Mesenchymal stem cell (in vitro differentiated cells and primary cell): ENCODE data around the gene ZBTB3.
A peak's percentile ranks its signal among the peaks of the same experiment; 100 is the strongest.

Source experiments
- DNase-seq: peaks from one replicate; pipeline ENCODE4 v3.0.0-alpha.2; 2013
- H2AFZ ChIP-seq: one replicate; pipeline ENCODE4 v1.6.1; 2013; ENCODE audit warnings: low read depth, mild to moderate bottlenecking, control low read depth, inconsistent platforms, low read length, moderate library complexity
- H2AK5ac ChIP-seq: 2 replicates; pipeline ENCODE4 v1.6.1; 2013; ENCODE audit warnings: low read length, moderate library complexity, mild to moderate bottlenecking, inconsistent platforms; ENCODE audit not compliant: severe bottlenecking
- H2BK120ac ChIP-seq: one replicate; pipeline ENCODE4 v1.6.1; 2013; ENCODE audit warnings: low read depth, mild to moderate bottlenecking, inconsistent platforms, low read length, moderate library complexity
- H2BK12ac ChIP-seq, 2 experiments: one replicate each; pipeline ENCODE4 v1.6.1; 2013; ENCODE audit warnings: inconsistent platforms in 2 of 2, low read length in 2 of 2, mild to moderate bottlenecking in 2 of 2, moderate library complexity in 2 of 2, control low read depth in 1 of 2
- H2BK15ac ChIP-seq: one replicate; pipeline ENCODE4 v1.6.1; 2013; ENCODE audit warnings: mild to moderate bottlenecking, low read depth, inconsistent platforms; ENCODE audit not compliant: poor library complexity, severe bottlenecking
- H2BK5ac ChIP-seq: 2 replicates; pipeline ENCODE4 v1.6.1; 2013; ENCODE audit warnings: low read depth, mild to moderate bottlenecking, low read length, control low read depth, inconsistent platforms; ENCODE audit not compliant: poor library complexity, severe bottlenecking
- H3K14ac ChIP-seq, 2 experiments: one replicate each; pipeline ENCODE4 v1.6.1; 2013; ENCODE audit warnings: inconsistent platforms in 2 of 2, low read length in 2 of 2, control low read depth in 1 of 2, mild to moderate bottlenecking in 1 of 2, moderate library complexity in 1 of 2
- H3K18ac ChIP-seq, 2 experiments: one replicate each; pipeline ENCODE4 v1.6.1; 2013; ENCODE audit warnings: inconsistent platforms in 2 of 2, low read length in 2 of 2, control low read depth in 1 of 2, low read depth in 1 of 2, mild to moderate bottlenecking in 1 of 2
- H3K23ac ChIP-seq, 2 experiments: one replicate each; pipeline ENCODE4 v1.6.1; 2013; ENCODE audit warnings: inconsistent platforms in 2 of 2, low read length in 2 of 2, mild to moderate bottlenecking in 2 of 2, moderate library complexity in 2 of 2, control low read depth in 1 of 2
- H3K27ac ChIP-seq: 2 replicates; pipeline ENCODE4 v1.5.1; 2013; ENCODE audit warnings: mild to moderate bottlenecking, moderate library complexity, low read length, control low read depth, inconsistent platforms; ENCODE audit not compliant: poor library complexity, severe bottlenecking
- H3K27me3 ChIP-seq, 2 experiments: 2 replicates each; pipeline versions ENCODE4 v1.6.1 to v1.7.0; 2013; ENCODE audit warnings: low read length in 2 of 2, mild to moderate bottlenecking in 2 of 2, moderate library complexity in 2 of 2, control low read depth in 1 of 2, inconsistent platforms in 1 of 2; ENCODE audit not compliant: control insufficient read depth in 1 of 2, insufficient read depth in 1 of 2
- H3K36me3 ChIP-seq, 2 experiments: 2 replicates each; pipeline versions ENCODE4 v1.6.1 to v1.7.0; 2013; ENCODE audit warnings: low read length in 2 of 2, control low read depth in 1 of 2, inconsistent platforms in 1 of 2, low read depth in 1 of 2, mild to moderate bottlenecking in 1 of 2; ENCODE audit not compliant: insufficient read depth in 2 of 2, control insufficient read depth in 1 of 2
- H3K4ac ChIP-seq, 2 experiments: one replicate each; pipeline ENCODE4 v1.6.1; 2013; ENCODE audit warnings: inconsistent platforms in 2 of 2, low read length in 2 of 2, mild to moderate bottlenecking in 2 of 2, moderate library complexity in 2 of 2, control low read depth in 1 of 2, low read depth in 1 of 2
- H3K4me1 ChIP-seq: 2 replicates; pipeline ENCODE4 v1.6.1; 2013; ENCODE audit warnings: low read depth, low read length, control low read depth; ENCODE audit not compliant: control insufficient read depth, insufficient read depth
- H3K4me2 ChIP-seq: 2 replicates; pipeline ENCODE4 v1.6.1; 2013; ENCODE audit warnings: low read length, mild to moderate bottlenecking, inconsistent platforms; ENCODE audit not compliant: poor library complexity, severe bottlenecking
- H3K4me3 ChIP-seq, 2 experiments: 2 replicates each; pipeline versions ENCODE4 v1.5.1 to v1.7.0; 2013; ENCODE audit warnings: low read length in 2 of 2, mild to moderate bottlenecking in 2 of 2, control low read depth in 1 of 2, low read depth in 1 of 2; ENCODE audit not compliant: insufficient read depth in 1 of 2
- H3K79me1 ChIP-seq: replicated peaks from 2 replicates; pipeline ENCODE4 v1.6.1; 2013; ENCODE audit warnings: mild to moderate bottlenecking, control low read depth, low read length, inconsistent platforms; ENCODE audit not compliant: poor library complexity, severe bottlenecking
- H3K9ac ChIP-seq: 2 replicates; pipeline ENCODE4 v1.7.0; 2013; ENCODE audit warnings: mild to moderate bottlenecking, low read length, moderate library complexity
- H3K9me3 ChIP-seq: 2 replicates; pipeline ENCODE4 v1.7.0; 2013; ENCODE audit warnings: mild to moderate bottlenecking, low read length; ENCODE audit not compliant: control insufficient read depth
- H4K8ac ChIP-seq: one replicate; pipeline ENCODE4 v1.6.1; 2013; ENCODE audit warnings: inconsistent platforms, mild to moderate bottlenecking, low read length, moderate library complexity
- H4K91ac ChIP-seq: one replicate; pipeline ENCODE4 v1.6.1; 2013; ENCODE audit warnings: mild to moderate bottlenecking, low read length, inconsistent platforms
- WGBS: methylation state at CpG from one replicate; pipeline ENCODE4 v1.1.7; 2013; ENCODE audit warnings: mixed read lengths; 5-methylcytosine and 5-hydroxymethylcytosine counted together

ZBTB3 gene

DNA sequence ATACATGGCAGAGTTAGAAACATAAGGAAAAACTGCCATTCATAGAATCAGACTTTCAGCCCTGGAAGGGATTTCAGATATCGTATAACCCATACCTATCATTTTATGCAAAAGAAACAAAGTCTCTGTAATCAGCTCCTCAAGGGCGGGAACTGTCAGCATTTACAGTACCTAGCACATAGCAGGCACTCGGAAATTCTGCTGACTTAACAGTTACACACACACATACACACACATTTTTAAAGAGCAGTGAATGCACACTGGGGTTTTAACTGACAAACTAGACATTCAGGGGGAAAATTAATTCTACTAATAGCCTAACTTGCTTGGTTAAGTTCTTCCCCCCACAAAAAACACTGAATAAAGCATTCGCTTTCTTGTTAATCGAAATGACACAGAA lies 37.8 kb downstream of the ZBTB3 start:
- no peak overlapping the region for H3K4me2 ChIP-seq
- H2BK12ac ChIP-seq = no peak overlapping the region
- H3K27me3 ChIP-seq = no peaks in the 10 kb centered on the region
- no peaks in the 10 kb centered on the region for H3K9me3 ChIP-seq
- H3K4ac ChIP-seq = no peak overlapping the region
- H2AK5ac ChIP-seq = no peak overlapping the region
- DNase-seq = no peak
- no peak overlapping the region for H3K27ac ChIP-seq
- H4K91ac ChIP-seq = no peak overlapping the region
- peaks cover 58 to 94% of the 10 kb centered on the region in 2 experiments for H3K36me3 ChIP-seq
- no peak overlapping the region for H3K14ac ChIP-seq
- H3K9ac ChIP-seq = no peak overlapping the region
- peaks cover 13% of the 10 kb centered on the region for H3K79me1 ChIP-seq
- H2BK120ac ChIP-seq = no peak overlapping the region
- no peak overlapping the region for H2AFZ ChIP-seq
- H2BK5ac ChIP-seq = no peak overlapping the region
- H2BK15ac ChIP-seq = no peak overlapping the region
- peaks cover 11% of the 10 kb centered on the region for H3K4me1 ChIP-seq
- H4K8ac ChIP-seq = no peak overlapping the region
- no peak overlapping the region for H3K23ac ChIP-seq
- no peak overlapping the region for H3K18ac ChIP-seq
- no peak overlapping the region for H3K4me3 ChIP-seq
- 93% methylated on average over 5 of the region's 5 CpGs for WGBS

DNA sequence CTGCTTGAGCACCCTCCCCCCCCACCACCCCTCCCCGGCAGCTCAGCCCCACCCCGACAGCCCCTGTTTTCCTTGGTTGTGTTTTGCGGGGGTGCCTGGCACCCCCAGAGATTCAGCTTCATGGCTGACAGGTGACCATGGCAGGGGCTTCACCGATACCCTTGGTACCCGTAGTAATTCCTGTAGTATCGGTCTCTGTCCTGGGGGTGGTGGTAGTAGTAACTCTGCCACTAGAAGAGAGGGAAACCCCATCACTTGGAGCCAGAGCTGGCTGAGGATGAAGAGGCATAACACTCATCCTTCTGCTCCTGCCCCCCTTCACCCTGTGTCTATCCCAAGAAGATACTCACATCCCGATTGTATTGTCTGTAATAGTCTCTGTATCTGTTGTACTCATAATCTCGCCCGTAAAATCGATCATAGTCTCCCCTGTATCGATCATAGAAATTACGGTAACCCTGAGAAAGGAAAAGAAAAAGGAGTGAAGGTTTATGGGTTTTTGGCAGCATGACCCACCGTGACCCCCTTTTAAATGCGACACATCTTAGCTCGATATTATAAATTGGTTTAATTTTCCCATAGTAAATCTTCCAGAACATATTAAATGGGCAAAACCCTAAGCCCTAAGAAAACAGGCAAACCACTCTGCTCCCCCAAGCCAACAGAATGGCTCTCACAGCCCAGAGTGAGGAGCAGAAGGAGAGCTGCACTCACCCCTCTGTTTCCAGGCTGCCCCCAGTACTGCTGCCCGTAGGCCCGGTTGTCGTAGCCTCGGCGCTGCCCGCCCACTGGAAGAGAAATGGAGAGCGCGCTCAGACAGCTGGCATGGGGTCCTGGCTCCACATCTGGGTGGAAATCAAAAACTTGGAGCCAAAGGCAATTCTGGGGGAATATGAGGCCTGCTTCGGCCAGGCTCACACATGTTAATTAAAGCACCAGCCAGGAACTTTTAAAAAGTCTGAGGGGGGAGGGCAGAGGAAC lies 38.5 kb downstream of the ZBTB3 start:
- peaks cover 11% of the 10 kb centered on the region for H3K4me1 ChIP-seq
- H2AK5ac ChIP-seq = peak overlapping the region; percentile 28
- H2AFZ ChIP-seq = no peak overlapping the region
- peaks cover 64 to 92% of the 10 kb centered on the region in 2 experiments for H3K36me3 ChIP-seq
- no peak overlapping the region for H3K4me3 ChIP-seq
- no peak overlapping the region for H2BK15ac ChIP-seq
- H3K79me1 ChIP-seq = peaks cover 13% of the 10 kb centered on the region
- H3K27me3 ChIP-seq = no peaks in the 10 kb centered on the region
- no peak overlapping the region for H3K9ac ChIP-seq
- whole genome bisulfite sequencing = 99% methylated on average over 21 of the region's 24 CpGs
- no peaks in the 10 kb centered on the region for H3K9me3 ChIP-seq
- H4K8ac ChIP-seq = no peak overlapping the region
- H3K14ac ChIP-seq = no peak overlapping the region
- H3K4ac ChIP-seq = no peak overlapping the region
- no peak overlapping the region for H3K23ac ChIP-seq
- H2BK5ac ChIP-seq = no peak overlapping the region
- H2BK120ac ChIP-seq = no peak overlapping the region
- H4K91ac ChIP-seq = no peak overlapping the region
- no peak overlapping the region for H2BK12ac ChIP-seq
- no peak overlapping the region for H3K18ac ChIP-seq
- H3K4me2 ChIP-seq = no peak overlapping the region
- H3K27ac ChIP-seq = no peak overlapping the region
- DNase-seq = no peak

DNA sequence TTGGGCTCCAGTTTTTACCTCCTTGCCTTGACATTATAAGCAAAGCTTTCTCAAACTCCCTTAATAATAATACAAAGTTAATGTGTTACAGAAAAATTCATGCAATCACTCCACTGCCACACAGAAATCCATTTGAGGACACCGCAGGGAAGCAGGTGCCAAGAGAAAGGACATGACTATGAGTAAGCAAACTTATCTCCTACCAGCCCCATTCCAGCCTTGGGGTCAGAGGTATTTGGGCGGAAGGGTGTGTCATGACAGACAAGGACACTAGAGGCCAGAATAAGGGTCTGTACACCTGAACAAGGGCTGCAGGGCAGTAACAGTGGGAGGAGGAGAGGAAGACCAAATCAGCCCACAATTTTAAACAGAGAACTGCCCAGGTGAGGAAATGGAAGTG lies 40.6 kb downstream of the ZBTB3 start:
- no peak for DNase-seq
- H2BK15ac ChIP-seq = no peak overlapping the region
- H3K9me3 ChIP-seq = no peaks in the 10 kb centered on the region
- H3K4ac ChIP-seq = no peak overlapping the region
- H2AFZ ChIP-seq = no peak overlapping the region
- peak overlapping the region; percentile 76 for H3K27ac ChIP-seq
- H3K14ac ChIP-seq = no peak overlapping the region
- H3K18ac ChIP-seq = no peak overlapping the region
- H3K23ac ChIP-seq = no peak overlapping the region
- H3K27me3 ChIP-seq = no peaks in the 10 kb centered on the region
- H3K9ac ChIP-seq = peak overlapping the region; percentile 33
- no peak overlapping the region for H2BK5ac ChIP-seq
- no peak overlapping the region for H4K91ac ChIP-seq
- peaks cover 24% of the 10 kb centered on the region for H3K4me1 ChIP-seq
- 100% methylated on average over 1 of the region's 2 CpGs for WGBS
- H3K4me2 ChIP-seq = peak overlapping the region; percentile 36
- H3K36me3 ChIP-seq = peaks cover 55 to 78% of the 10 kb centered on the region in 2 experiments
- no peak overlapping the region for H2BK12ac ChIP-seq
- no peak overlapping the region for H2AK5ac ChIP-seq
- no peak overlapping the region for H4K8ac ChIP-seq
- H3K4me3 ChIP-seq = no peak overlapping the region
- H3K79me1 ChIP-seq = peaks cover 14% of the 10 kb centered on the region
- H2BK120ac ChIP-seq = no peak overlapping the region

DNA sequence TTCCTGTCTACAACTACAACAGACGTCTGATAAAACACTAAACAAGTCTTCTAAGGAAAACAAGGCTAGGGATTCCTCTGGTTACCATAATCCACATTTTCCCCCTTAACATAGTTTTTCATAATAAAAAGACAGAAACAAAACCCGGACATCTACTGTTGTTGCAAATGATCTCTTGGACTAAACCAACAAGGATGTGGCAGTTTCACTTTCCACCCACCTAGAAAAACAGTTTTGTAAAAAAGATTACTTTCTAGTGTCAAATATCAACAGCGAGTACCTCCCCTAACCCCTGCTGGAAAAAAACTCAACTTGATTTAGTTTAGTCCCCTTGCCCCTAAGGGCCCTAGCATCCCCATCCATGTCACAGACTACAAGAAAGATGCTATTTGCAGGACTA lies 41.1 kb downstream of the ZBTB3 start:
- Histone ChIP-seq H3K4ac (no peak overlapping the region), H3K9ac (peak overlapping the region; percentile 33), H3K79me1 (peaks cover 16% of the 10 kb centered on the region), H3K18ac (no peak overlapping the region), H2BK12ac (no peak overlapping the region), H3K4me1 (peaks cover 26% of the 10 kb centered on the region), H3K27ac (peak overlapping the region; percentile 66), H2BK5ac (no peak overlapping the region), H3K23ac (no peak overlapping the region), H3K9me3 (no peaks in the 10 kb centered on the region), H2BK120ac (no peak overlapping the region), H3K4me2 (no peak overlapping the region), H3K4me3 (no peak overlapping the region), H4K8ac (no peak overlapping the region), H4K91ac (no peak overlapping the region), H3K27me3 (no peaks in the 10 kb centered on the region), H3K14ac (no peak overlapping the region), H2AK5ac (no peak overlapping the region), H3K36me3 (peaks cover 59 to 74% of the 10 kb centered on the region in 2 experiments), H2BK15ac (no peak overlapping the region), H2AFZ (no peak overlapping the region)
- 94% methylated on average over 3 of the region's 3 CpGs for WGBS
- DNase-seq = no peak
